IMR-90 (cell line): ENCODE measurements around the gene SLC10A6. TPM values are rescaled to one million over a fixed set of nuclear protein-coding genes. Genes with fewer than 3 reads are reported as not detected.

ENCODE experiments used
- ATAC-seq: fragments of 200-7000 bp; cut with Tn5 transposase; 2 replicates; pipeline ENCODE4 v1.9.1; 2020; ENCODE audit warnings: low read depth, mild to moderate bottlenecking, moderate library complexity
- BruUV-seq: library from RNA; stranded (reverse); fragments of 400-500 nt; replicated peaks from 2 replicates; lab custom pipeline; 2021; lab: Mats Ljungman, UMichigan
- CTCF ChIA-PET: fragments of 300-600 bp; formaldehyde crosslinking; extraction: SDS; loops from one replicate; lab custom pipeline; 2021; ENCODE audit warnings: antibody characterized with exemption; lab: Yijun Ruan, JAX
- POLR2A ChIA-PET: fragments of 300-600 bp; sonication (Branson Sonifier 250); formaldehyde crosslinking; loops from one replicate; lab custom pipeline; 2022; ENCODE audit warnings: antibody characterized with exemption; ENCODE audit not compliant: unreplicated experiment; lab: Charles Lee
- DNase-seq: peaks from one replicate; pipeline ENCODE4 v3.0.0; 2013
- H2AFZ ChIP-seq: replicated peaks from 2 replicates; pipeline ENCODE3; 2013; ENCODE audit warnings: low read length, mild to moderate bottlenecking; ENCODE audit not compliant: poor library complexity
- H2AK5ac ChIP-seq: 2 replicates; pipeline ENCODE4 v1.6.1; 2013; ENCODE audit warnings: low read depth, low read length, inconsistent platforms
- H2AK9ac ChIP-seq: replicated peaks from 2 replicates; pipeline ENCODE3; 2013; ENCODE audit warnings: mild to moderate bottlenecking, low read depth, low read length, moderate library complexity; ENCODE audit not compliant: poor library complexity
- H2BK120ac ChIP-seq: 2 replicates; pipeline ENCODE4 v1.6.1; 2013; ENCODE audit warnings: low read depth, low read length, inconsistent platforms
- H2BK15ac ChIP-seq: 3 replicates; pipeline ENCODE4 v1.6.1; 2013; ENCODE audit warnings: low read depth, low read length, inconsistent platforms
- H2BK20ac ChIP-seq: 2 replicates; pipeline ENCODE4 v1.6.1; 2013; ENCODE audit warnings: low read depth, mild to moderate bottlenecking, inconsistent platforms, low read length, moderate library complexity
- H2BK5ac ChIP-seq: 2 replicates; pipeline ENCODE4 v1.6.1; 2013; ENCODE audit warnings: mild to moderate bottlenecking, low read depth, low read length, inconsistent platforms; ENCODE audit not compliant: poor library complexity, severe bottlenecking
- H3K14ac ChIP-seq: replicated peaks from 2 replicates; pipeline ENCODE4 v1.6.1; 2013; ENCODE audit warnings: low read depth, low read length, inconsistent platforms
- H3K18ac ChIP-seq: 2 replicates; pipeline ENCODE4 v1.6.1; 2013; ENCODE audit warnings: low read depth, low read length, control low read depth
- H3K23ac ChIP-seq: 2 replicates; pipeline ENCODE4 v1.6.1; 2013; ENCODE audit warnings: low read depth, low read length, inconsistent platforms
- H3K27ac ChIP-seq: 2 replicates; pipeline ENCODE4 v1.5.1; 2013; ENCODE audit warnings: mild to moderate bottlenecking, control low read depth, low read length; ENCODE audit not compliant: insufficient read depth
- H3K27me3 ChIP-seq: 2 replicates; pipeline ENCODE4 v1.6.1; 2013; ENCODE audit warnings: low read length; ENCODE audit not compliant: control insufficient read depth, insufficient read depth
- H3K36me3 ChIP-seq: 2 replicates; pipeline ENCODE4 v1.6.1; 2013; ENCODE audit warnings: low read length, mixed read lengths; ENCODE audit not compliant: control insufficient read depth, insufficient read depth
- H3K4ac ChIP-seq: 2 replicates; pipeline ENCODE4 v1.6.1; 2013; ENCODE audit warnings: low read depth, low read length, inconsistent platforms
- H3K4me1 ChIP-seq: 2 replicates; pipeline ENCODE4 v1.6.1; 2013; ENCODE audit warnings: low read length, mixed read lengths; ENCODE audit not compliant: control insufficient read depth, insufficient read depth
- H3K4me2 ChIP-seq: 2 replicates; pipeline ENCODE4 v1.6.1; 2013; ENCODE audit warnings: low read depth, mild to moderate bottlenecking, control low read depth, low read length, moderate library complexity
- H3K4me3 ChIP-seq: 2 replicates; pipeline ENCODE4 v1.5.1; 2013; ENCODE audit warnings: low read depth, mild to moderate bottlenecking, control low read depth, low read length, moderate library complexity; ENCODE audit not compliant: insufficient read depth
- H3K56ac ChIP-seq: 2 replicates; pipeline ENCODE4 v1.6.1; 2013; ENCODE audit warnings: low read length, inconsistent platforms; ENCODE audit not compliant: insufficient read depth; ENCODE audit errors: extremely low read depth
- H3K79me1 ChIP-seq, 2 experiments: 2 replicates each; pipeline ENCODE4 v1.6.1; 2013; ENCODE audit warnings: low read length in 2 of 2, inconsistent platforms in 1 of 2, low read depth in 1 of 2
- H3K9ac ChIP-seq: 2 replicates; pipeline ENCODE4 v1.6.1; 2013; ENCODE audit warnings: low read depth, low read length, control low read depth
- H3K9me1 ChIP-seq: 2 replicates; pipeline ENCODE4 v1.6.1; 2013; ENCODE audit warnings: low read length, inconsistent platforms; ENCODE audit not compliant: insufficient read depth
- H3K9me3 ChIP-seq: 2 replicates; pipeline ENCODE4 v1.6.1; 2013; ENCODE audit warnings: low read length; ENCODE audit not compliant: control insufficient read depth, insufficient read depth
- H4K20me1 ChIP-seq: 2 replicates; pipeline ENCODE4 v1.6.1; 2013; ENCODE audit warnings: low read length, inconsistent platforms; ENCODE audit not compliant: insufficient read depth
- H4K5ac ChIP-seq: 2 replicates; pipeline ENCODE4 v1.6.1; 2013; ENCODE audit warnings: mild to moderate bottlenecking, low read depth, low read length, control low read depth
- H4K8ac ChIP-seq, 2 experiments: 2 replicates each; pipeline ENCODE4 v1.6.1; 2013; ENCODE audit warnings: low read depth in 2 of 2, low read length in 2 of 2, control low read depth in 1 of 2, inconsistent platforms in 1 of 2
- H4K91ac ChIP-seq: 2 replicates; pipeline ENCODE4 v1.6.1; 2013; ENCODE audit warnings: low read depth, low read length, inconsistent platforms; ENCODE audit not compliant: insufficient read depth
- CHD1 ChIP-seq: IDR thresholded peaks from 2 replicates; pipeline ENCODE4 v1.6.1; 2012; ENCODE audit warnings: low read depth, low read length, improper control_type of control experiment
- MAFK ChIP-seq: IDR thresholded peaks from 2 replicates; pipeline ENCODE4 v1.6.1; 2012; ENCODE audit warnings: low read depth, low read length, improper control_type of control experiment
- MAZ ChIP-seq: IDR thresholded peaks from 2 replicates; pipeline ENCODE4 v1.6.1; 2012; ENCODE audit warnings: low read depth, mild to moderate bottlenecking, low read length, improper control_type of control experiment, moderate library complexity, borderline replicate concordance
- NFE2L2 ChIP-seq: fragments of 150-350 bp; IDR thresholded peaks from 2 replicates; pipeline ENCODE4 v1.6.1; 2016; ENCODE audit warnings: low read depth, mild to moderate bottlenecking, low read length
- USF2 ChIP-seq: fragments of 150-350 bp; IDR thresholded peaks from 2 replicates; pipeline ENCODE4 v1.6.1; 2017; ENCODE audit warnings: mild to moderate bottlenecking, antibody characterized with exemption, low read length, low read depth
- WGBS, 2 experiments: methylation state at CpG; one replicate each; pipeline versions ENCODE4 v1.1.5 to v1.1.7; 2013; ENCODE audit warnings: missing lambda C conversion rate in 2 of 2; ENCODE audit not compliant: insufficient read length in 1 of 2; ENCODE audit errors: extremely low coverage in 2 of 2; 5-methylcytosine and 5-hydroxymethylcytosine counted together
- dilution Hi-C: fragments of 300-500 bp; cut with HindIII; formaldehyde crosslinking; loops from one replicate; pipeline ENCODE4 v1.14.3; 2018; ENCODE audit warnings: low sequenced_read_pairs; ENCODE audit not compliant: unreplicated experiment
- in situ Hi-C: fragments of 300-500 bp; cut with MboI; formaldehyde crosslinking; loops from 3 replicates; pipeline ENCODE4 v1.14.3; 2019; ENCODE audit warnings: low sequenced_read_pairs, inconsistent platforms, mixed read lengths
- intact Hi-C: fragments of 100-400 bp; cut with micrococcal nuclease; formaldehyde crosslinking; loops from 2 replicates; pipeline ENCODE4 v1.10.0; 2022
- polyA plus RNA-seq, 3 experiments: library from polyadenylated mRNA; depleted of rRNA; stranded (reverse); fragments of >200 nt; gene quantifications; 2 replicates each; pipeline ENCODE4 v1.2.3, GENCODE V29; 2012; ENCODE audit warnings: low replicate concordance in 1 of 3
- total RNA-seq: library from RNA; depleted of rRNA; stranded (reverse); fragments of >200 nt; gene quantifications from 2 replicates; pipeline ENCODE4 v1.2.3, GENCODE V29; 2012

SLC10A6 gene
- total and polyA plus RNA-seq, 2 of the 4 experiments (the other 2 are of a cell fraction), result not detected

GRCh38 chr4:86809809-86810208 lies 39.4 kb downstream of the SLC10A6 start:
- in situ Hi-C loops (no loop called here), dilution Hi-C loops (no loop called here), intact Hi-C loops (no loop called here)
- no peak for TF ChIP-seq USF2
- no peak for TF ChIP-seq NFE2L2
- TF ChIP-seq MAZ, result no peak
- no peak for TF ChIP-seq CHD1
- peak; percentile 65 for TF ChIP-seq MAFK
- H3K4me1 ChIP-seq, result no peaks in the 10 kb centered on the region; the same call in 1 of the 2 replicates
- H3K56ac ChIP-seq, result no peak overlapping the region
- WGBS, 2 experiments, result no CpG with 5 or more reads among the region's 3 CpGs
- H3K27me3 ChIP-seq, result no peaks in the 10 kb centered on the region
- H2AFZ ChIP-seq, result no peak overlapping the region
- H3K23ac ChIP-seq, result no peak overlapping the region
- no peak overlapping the region for H3K4ac ChIP-seq
- no peak overlapping the region for H2BK120ac ChIP-seq
- POLR2A ChIA-PET, result no interaction called here
- H4K20me1 ChIP-seq, result no peaks in the 10 kb centered on the region
- no peak overlapping the region for H3K9ac ChIP-seq
- H2AK5ac ChIP-seq, result no peak overlapping the region
- no peak overlapping the region for H2BK5ac ChIP-seq
- H2BK20ac ChIP-seq, result no peak overlapping the region
- H3K9me3 ChIP-seq, result no peaks in the 10 kb centered on the region
- no peak overlapping the region for H4K91ac ChIP-seq
- H4K5ac ChIP-seq, result no peak overlapping the region
- DNase-seq, result no peak
- H2AK9ac ChIP-seq, result no peak overlapping the region
- H3K79me1 ChIP-seq, result no peaks in the 10 kb centered on the region
- no peak overlapping the region for H4K8ac ChIP-seq
- H3K18ac ChIP-seq, result no peak overlapping the region
- no peak overlapping the region for H3K27ac ChIP-seq
- CTCF ChIA-PET, result no interaction called here
- H2BK15ac ChIP-seq, result no peak overlapping the region
- no peak overlapping the region for H3K4me2 ChIP-seq
- no peak overlapping the region for H3K14ac ChIP-seq
- H3K36me3 ChIP-seq, result peaks cover 21% of the 10 kb centered on the region
- peaks cover 3% of the 10 kb centered on the region; the same call in 1 of the 2 replicates for H3K9me1 ChIP-seq
- no peak for ATAC-seq
- no TSS peak for BruUV-seq
- no peak overlapping the region for H3K4me3 ChIP-seq
